Ovary (tissue), 3 donors: ENCODE data around the gene RPS15.

Experiments
- EP300 ChIP-seq: sonication (generic); formaldehyde crosslinking; IDR thresholded peaks from one replicate; pipeline ENCODE4 v1.6.1; 2017; ENCODE audit warnings: antibody characterized with exemption
- TF ChIP-seq, protein P1 (sequence below), 3 donors: fragments of 450-650 bp in 2 of 3; fragments of 200-600 bp in 1 of 3; IDR thresholded peaks; one replicate each; pipeline versions ENCODE4 v1.5.1 to v1.8.0; 2016 to 2022; ENCODE audit warnings: antibody characterized with exemption in 3 of 3, mild to moderate bottlenecking in 1 of 3
- donor health status: DM: no; HTN: no; CAD: no.

DNA sequence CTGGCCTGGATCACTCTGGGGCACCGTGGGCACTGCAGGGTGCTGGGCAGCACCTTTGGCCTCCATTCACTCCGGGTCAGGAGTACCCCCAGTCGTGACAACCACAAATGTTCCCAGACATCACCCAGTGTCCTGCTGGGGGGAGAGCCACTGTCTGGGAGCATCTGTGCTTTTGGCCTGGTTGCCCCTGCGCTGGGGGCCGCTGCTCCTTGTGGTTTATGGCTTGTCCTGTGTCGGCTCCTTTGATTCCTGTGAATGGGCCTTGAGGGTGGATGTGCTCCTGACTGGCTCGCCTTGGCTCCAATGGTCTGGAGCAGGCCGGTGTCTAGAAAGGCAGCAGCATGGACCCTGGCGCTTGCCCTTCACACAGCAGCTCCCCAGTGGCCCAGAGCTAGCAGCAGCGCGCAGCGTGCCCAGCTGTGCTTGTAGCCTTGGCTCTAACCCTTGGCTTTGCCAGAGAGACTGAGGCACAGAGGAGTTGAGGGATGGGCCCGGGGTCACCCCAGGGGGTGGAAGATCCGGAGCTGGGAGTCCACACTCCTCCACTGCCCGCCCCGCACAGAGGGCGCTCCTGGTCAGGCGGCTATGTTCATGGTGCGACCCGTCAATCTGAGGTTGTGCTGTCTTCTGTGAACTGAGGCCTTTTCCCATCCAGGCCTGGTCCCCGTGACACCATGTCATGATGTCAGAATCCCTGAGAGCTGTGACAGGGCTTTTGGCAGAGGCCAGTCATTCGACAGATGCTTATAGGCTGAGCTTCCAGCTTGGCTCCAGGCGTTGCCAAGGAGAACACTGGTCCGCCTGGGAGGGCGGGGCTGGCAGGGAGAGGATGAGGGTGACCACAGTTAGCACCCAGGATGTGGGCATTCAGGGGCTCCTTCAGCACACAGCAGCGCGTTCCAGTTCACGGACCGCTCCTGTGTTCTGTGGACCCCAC is 26.7 kb upstream of the RPS15 start:
- TF ChIP-seq, protein P1, sequence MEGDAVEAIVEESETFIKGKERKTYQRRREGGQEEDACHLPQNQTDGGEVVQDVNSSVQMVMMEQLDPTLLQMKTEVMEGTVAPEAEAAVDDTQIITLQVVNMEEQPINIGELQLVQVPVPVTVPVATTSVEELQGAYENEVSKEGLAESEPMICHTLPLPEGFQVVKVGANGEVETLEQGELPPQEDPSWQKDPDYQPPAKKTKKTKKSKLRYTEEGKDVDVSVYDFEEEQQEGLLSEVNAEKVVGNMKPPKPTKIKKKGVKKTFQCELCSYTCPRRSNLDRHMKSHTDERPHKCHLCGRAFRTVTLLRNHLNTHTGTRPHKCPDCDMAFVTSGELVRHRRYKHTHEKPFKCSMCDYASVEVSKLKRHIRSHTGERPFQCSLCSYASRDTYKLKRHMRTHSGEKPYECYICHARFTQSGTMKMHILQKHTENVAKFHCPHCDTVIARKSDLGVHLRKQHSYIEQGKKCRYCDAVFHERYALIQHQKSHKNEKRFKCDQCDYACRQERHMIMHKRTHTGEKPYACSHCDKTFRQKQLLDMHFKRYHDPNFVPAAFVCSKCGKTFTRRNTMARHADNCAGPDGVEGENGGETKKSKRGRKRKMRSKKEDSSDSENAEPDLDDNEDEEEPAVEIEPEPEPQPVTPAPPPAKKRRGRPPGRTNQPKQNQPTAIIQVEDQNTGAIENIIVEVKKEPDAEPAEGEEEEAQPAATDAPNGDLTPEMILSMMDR (IDR thresholded peaks at IDR 0.05), result no peak
- no peak for TF ChIP-seq EP300
